HG03025 (cell line): ENCODE results near the gene FUCA2.
"Not testable (repeated sequence)": the region's sequence is repeated elsewhere in the genome, so short reads cannot be mapped to it uniquely, and the experiment has no call there.

Experiments used
- ATAC-seq: cut with Tn5 transposase; IDR thresholded peaks from one replicate; pipeline ENCODE4 v1.9.1; 2021; ENCODE audit warnings: mild to moderate bottlenecking, moderate library complexity; ENCODE audit not compliant: unreplicated experiment, low FRiP score

The FUCA2 gene

DNA sequence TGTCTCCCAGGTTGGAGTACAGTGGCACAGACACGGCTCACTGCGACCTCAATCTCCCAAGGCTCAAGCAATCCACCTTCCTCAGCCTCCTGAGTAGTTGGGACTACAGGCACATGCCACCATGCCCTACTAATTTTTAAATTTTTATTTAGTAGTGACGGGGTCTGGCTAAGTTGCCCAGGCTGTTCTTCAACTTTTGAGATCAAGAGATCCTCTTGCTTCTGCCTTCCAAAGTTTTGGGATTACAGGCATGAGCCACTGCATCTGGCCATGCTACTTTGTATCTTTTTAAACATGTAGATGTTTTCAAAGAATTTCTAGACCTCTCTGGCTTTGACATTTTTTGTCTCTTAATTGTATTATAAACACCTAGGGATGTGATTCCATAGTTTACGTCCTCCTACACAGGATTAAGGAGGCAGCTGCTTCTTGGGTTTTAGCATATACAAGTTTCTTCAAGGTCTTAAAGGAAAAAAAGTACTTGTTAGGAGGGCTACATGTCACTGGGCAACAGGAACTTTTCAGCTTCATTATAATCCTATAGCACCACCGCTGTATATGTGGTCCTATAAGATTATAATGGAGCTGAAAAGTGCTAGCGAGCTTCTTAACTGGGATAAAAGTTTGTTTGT lies 62.3 kb downstream of the FUCA2 start:
- no peak for ATAC-seq

DNA sequence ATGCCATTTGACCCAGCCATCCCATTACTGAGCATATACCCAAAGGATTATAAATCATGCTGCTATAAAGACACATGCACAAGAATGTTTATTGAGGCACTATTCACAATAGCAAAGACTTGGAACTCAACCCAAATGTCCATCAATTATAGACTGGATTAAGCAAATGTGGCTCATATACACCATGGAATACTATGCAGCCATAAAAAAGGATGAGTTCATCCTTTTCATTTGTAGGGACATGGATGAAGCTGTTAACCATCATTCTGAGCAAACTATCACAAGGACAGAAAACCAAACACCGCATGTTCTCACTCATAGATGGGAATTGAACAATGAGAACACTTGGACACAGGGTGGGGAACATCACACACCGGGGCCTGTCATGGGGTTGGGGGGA lies 63.7 kb downstream of the FUCA2 start:
- not testable (repeated sequence) for ATAC-seq
